22Rv1 (cell line): ENCODE data around the gene USH2A.

Source experiments
- H3K27ac ChIP-seq: fragments of 450-650 bp; 2 replicates; pipeline ENCODE4 v1.5.1; 2017
- ZFX ChIP-seq: fragments of 450-650 bp; IDR thresholded peaks from 2 replicates; pipeline ENCODE4 v1.6.1; 2017; ENCODE audit warnings: antibody characterized with exemption, borderline replicate concordance
- TF ChIP-seq, protein P1 (sequence below): fragments of 450-650 bp; IDR thresholded peaks from 2 replicates; pipeline ENCODE4 v1.5.1; 2017; ENCODE audit warnings: mild to moderate bottlenecking

The USH2A gene

DNA sequence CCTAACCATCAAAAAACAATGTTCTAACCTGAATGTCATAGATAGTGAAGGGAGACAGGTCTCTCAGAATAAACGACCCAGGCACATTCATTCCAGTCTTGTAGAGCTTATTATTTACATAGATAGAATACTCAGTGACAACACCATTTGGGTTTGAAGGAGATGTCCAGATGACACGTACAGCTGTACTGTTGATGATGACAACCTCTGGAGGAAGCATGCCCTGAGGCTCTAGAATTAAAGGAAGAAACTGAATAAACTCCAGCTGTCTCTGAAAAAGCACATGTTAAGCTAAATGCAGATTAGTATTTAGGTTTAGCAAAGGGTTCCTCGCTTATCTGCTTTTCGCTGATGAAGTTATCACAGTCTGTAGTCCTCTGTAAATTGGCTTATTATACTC lies 579.0 kb downstream of the USH2A start:
- TF ChIP-seq ZFX, result no peak
- TF ChIP-seq, protein P1, sequence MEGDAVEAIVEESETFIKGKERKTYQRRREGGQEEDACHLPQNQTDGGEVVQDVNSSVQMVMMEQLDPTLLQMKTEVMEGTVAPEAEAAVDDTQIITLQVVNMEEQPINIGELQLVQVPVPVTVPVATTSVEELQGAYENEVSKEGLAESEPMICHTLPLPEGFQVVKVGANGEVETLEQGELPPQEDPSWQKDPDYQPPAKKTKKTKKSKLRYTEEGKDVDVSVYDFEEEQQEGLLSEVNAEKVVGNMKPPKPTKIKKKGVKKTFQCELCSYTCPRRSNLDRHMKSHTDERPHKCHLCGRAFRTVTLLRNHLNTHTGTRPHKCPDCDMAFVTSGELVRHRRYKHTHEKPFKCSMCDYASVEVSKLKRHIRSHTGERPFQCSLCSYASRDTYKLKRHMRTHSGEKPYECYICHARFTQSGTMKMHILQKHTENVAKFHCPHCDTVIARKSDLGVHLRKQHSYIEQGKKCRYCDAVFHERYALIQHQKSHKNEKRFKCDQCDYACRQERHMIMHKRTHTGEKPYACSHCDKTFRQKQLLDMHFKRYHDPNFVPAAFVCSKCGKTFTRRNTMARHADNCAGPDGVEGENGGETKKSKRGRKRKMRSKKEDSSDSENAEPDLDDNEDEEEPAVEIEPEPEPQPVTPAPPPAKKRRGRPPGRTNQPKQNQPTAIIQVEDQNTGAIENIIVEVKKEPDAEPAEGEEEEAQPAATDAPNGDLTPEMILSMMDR, result no peak
- H3K27ac ChIP-seq, result no peak overlapping the region

DNA sequence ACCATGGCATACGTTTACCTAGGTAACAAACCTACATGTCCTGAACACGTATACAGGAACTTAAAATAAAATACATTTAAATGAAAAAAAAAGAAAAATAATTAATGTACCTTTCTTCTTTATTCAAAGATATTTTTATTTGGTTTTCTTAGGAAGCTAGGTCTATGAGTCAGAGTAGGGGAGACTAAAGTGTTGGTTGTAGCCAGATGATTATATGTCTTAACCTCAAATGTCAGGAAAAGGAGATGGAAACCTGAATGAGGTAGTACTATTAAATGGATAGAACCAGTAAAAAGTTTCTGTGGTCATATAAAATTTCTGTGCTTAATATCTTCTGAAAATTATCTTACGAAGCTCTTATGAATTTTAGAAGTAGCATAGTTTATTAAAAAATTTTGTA lies 580.3 kb downstream of the USH2A start:
- no peak overlapping the region for H3K27ac ChIP-seq
- TF ChIP-seq, protein P1, result no peak
- TF ChIP-seq ZFX, result no peak

DNA sequence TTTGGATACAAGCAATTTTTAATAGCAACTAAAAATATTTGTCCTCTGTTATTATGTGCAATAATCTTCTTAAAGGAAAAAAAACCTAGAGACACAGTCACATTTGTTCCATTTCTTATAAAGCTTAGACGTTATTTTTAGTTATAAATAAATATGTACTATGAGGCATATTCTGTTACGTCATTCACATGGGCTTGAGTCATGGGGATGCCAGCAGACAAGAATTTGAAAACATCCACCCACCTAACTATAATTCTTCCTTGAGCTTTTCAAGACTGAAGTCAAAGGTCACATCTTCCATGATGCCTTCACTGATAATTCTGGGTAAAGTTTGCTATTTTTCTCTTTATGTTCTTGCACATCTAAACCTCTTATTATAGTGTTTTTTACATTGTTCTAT lies 587.3 kb downstream of the USH2A start:
- TF ChIP-seq, protein P1, result no peak
- no peak for TF ChIP-seq ZFX

DNA sequence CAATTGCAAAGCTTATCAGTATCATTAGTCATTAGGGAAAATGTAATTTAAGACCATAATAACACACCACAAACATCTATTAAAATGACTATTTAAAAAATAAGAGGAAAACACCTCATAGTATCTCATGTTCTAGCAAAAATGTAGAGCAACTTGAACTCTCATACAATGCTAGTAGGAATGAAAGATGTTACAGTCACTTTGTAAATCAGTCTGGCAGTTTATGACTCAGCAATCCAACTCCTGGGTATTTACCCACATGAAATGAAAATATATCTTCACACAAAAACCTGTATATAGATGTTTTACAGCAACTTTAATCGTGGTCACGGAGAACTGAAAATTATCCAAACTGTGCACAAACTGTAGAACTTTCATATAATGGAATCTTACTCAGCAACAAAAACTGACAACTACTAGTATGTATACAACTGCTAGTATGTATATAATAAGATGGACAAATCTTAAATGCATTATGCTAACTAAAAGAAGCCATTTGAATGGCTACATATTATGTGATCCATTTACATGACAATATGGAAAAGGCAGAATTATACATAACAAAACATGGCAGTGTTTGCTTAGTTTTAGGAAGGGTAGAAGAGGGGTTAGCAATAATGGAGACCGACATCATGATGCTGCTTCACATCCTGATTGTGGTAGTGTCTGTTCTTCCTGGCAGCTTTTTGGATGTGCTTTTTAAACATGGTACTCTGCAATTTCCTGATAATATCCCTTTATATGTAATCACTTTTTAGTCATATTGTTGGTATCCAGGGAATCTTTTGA lies 589.1 kb downstream of the USH2A start:
- TF ChIP-seq, protein P1, result no peak
- no peak for TF ChIP-seq ZFX
- H3K27ac ChIP-seq, result no peak overlapping the region

More for the DNA sequence above, 587.3 kb downstream of the USH2A start:
- no peak overlapping the region for H3K27ac ChIP-seq

DNA sequence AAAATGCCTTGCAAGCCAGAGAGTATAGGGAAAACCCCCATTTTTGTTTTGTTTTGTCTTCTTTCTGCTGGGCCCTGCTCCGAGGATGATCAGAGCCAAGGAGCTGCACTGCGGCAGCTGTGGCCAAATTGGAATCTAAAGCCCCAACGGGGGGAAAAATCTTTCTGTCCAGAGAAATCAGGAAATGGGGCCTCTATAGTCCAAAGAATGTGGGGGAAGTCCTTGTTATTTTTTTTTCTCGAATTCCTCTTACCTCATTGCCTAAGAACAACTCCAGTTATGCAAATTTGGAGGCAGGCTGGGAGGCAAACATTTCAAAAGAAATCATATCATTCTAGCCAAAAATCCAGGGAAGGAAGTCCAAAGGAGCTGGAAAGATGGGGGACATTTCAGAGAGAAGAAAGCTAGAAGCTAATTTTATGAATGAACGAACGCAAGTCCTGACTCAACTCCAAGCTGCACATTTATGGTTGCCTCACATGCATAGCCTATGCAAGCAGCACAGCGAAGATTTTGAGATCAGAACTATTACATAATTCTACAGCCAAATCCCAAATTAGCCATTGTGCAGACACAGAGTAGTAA lies 592.9 kb downstream of the USH2A start:
- TF ChIP-seq ZFX, result no peak
- TF ChIP-seq, protein P1, result no peak
- no peak overlapping the region for H3K27ac ChIP-seq

DNA sequence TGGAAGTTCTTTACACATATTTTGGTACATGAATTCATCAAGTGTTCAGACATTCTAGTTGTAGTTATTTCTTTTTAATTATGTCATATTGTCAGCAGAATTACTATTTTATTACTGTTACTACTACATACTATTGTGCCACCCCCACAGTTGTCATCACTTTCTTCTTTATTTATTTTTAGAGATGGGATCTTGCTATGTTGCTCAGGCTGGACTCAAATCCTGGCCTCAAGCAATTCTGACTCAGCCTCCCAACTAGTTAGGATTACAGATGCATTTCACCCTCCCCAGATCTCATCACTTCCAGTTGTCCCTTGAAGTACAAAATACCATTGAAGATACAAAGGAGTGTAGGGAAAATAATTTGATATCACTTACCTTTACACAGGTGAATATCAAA lies 598.2 kb downstream of the USH2A start:
- no peak overlapping the region for H3K27ac ChIP-seq
- no peak for TF ChIP-seq ZFX
- TF ChIP-seq, protein P1, result no peak

DNA sequence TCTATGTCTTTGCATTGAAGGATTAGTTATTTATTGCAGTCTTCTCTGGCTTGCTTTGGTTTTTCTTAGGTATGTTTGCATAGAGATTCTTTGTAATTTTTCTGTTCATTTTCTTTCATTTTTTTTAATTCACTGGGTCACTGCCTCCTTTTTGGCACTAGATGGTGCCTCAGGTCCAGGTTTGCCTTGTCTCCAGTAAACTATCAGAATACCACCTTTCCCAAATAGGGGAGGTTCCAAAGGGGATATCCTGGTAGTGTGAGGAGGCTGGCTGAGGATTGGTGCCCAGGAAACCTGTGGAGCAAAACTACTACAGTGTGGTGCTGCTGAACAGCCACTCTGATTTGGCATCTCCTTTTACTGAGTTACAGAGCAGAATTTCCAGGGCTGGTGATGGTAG lies 599.0 kb downstream of the USH2A start:
- H3K27ac ChIP-seq, result no peak overlapping the region
- no peak for TF ChIP-seq ZFX
- TF ChIP-seq, protein P1, result peak; percentile 56
